Measurements from ENCODE around the gene SYCE3.

Gene SYCE3

GRCh38 chr22:50548921-50549790 is 13.6 kb downstream of the SYCE3 start:
- TF ChIP-seq, protein P1, sequence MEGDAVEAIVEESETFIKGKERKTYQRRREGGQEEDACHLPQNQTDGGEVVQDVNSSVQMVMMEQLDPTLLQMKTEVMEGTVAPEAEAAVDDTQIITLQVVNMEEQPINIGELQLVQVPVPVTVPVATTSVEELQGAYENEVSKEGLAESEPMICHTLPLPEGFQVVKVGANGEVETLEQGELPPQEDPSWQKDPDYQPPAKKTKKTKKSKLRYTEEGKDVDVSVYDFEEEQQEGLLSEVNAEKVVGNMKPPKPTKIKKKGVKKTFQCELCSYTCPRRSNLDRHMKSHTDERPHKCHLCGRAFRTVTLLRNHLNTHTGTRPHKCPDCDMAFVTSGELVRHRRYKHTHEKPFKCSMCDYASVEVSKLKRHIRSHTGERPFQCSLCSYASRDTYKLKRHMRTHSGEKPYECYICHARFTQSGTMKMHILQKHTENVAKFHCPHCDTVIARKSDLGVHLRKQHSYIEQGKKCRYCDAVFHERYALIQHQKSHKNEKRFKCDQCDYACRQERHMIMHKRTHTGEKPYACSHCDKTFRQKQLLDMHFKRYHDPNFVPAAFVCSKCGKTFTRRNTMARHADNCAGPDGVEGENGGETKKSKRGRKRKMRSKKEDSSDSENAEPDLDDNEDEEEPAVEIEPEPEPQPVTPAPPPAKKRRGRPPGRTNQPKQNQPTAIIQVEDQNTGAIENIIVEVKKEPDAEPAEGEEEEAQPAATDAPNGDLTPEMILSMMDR (IDR thresholded peaks at IDR 0.05; ENCODE audit: insufficient read depth, low read length, poor library complexity, severe bottlenecking): no peak
- no peaks in the 10 kb centered on the region for H3K27me3 ChIP-seq (replicated peaks; ENCODE audit: control insufficient read depth, insufficient read depth, low read length)
- H3K4me3 ChIP-seq (replicated peaks; ENCODE audit: low read depth, low read length): peak overlapping the region; percentile 40
- no peak for DNase-seq (ENCODE audit: extremely low read depth, insufficient read length)
- no peaks in the 10 kb centered on the region for H3K36me3 ChIP-seq (ENCODE audit: control insufficient read depth, insufficient read depth, low read length)

DNA sequence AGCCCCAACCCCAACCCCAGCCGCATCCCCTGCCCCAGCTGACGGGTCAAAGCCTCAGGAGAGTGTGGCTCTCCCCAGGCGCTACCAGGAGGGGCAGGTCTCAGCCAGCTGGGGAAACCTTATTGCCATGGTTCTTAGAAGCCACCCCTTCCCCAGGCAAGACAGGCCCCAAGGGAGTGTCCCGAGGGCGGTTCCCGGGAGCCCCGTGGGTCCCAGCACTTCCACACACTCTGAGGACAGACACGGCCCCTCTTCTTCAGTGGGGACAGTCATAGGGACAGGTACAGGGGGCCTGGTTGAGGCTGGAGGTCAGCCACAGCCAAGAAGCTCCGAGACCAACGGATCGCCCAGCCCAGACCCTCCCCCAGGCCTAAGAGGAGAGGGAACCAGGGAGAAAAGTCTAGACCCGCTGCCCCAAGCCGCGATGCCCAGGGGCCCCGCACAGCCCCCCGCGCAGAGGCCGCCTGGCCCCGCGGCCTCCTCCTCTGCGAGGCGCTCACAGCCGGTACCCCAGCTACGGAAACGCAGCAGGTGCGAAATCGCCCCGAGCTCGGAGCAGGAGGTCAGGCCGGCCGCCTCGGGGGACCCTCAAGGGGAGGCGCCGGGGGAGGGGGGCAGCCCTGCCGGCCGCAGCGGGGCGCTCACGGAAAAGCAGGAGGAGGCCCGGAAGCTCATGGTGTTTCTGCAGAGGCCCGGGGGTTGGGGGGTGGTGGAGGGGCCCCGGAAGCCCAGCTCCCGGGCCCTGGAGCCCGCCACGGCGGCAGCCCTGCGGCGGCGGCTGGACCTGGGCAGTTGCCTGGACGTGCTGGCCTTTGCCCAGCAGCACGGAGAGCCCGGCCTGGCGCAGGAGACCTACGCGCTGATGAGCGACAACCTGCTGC is 14.4 kb downstream of the SYCE3 start:
- TF ChIP-seq, protein P1 (IDR thresholded peaks at IDR 0.05; ENCODE audit: insufficient read depth, low read length, poor library complexity, severe bottlenecking): peak; percentile 21
- Histone ChIP-seq H3K27me3 (replicated peaks; ENCODE audit: control insufficient read depth, insufficient read depth, low read length) (no peaks in the 10 kb centered on the region), H3K4me3 (replicated peaks; ENCODE audit: low read depth, low read length) (peak overlapping the region; percentile 40), H3K36me3 (ENCODE audit: control insufficient read depth, insufficient read depth, low read length) (no peaks in the 10 kb centered on the region)
- peak; percentile 47 for DNase-seq (ENCODE audit: extremely low read depth, insufficient read length)

GRCh38 chr22:50547263-50547985 is 15.3 kb downstream of the SYCE3 start:
- DNase-seq (ENCODE audit: extremely low read depth, insufficient read length): no peak
- H3K36me3 ChIP-seq (ENCODE audit: control insufficient read depth, insufficient read depth, low read length): no peaks in the 10 kb centered on the region
- TF ChIP-seq, protein P1 (IDR thresholded peaks at IDR 0.05; ENCODE audit: insufficient read depth, low read length, poor library complexity, severe bottlenecking): no peak
- H3K4me3 ChIP-seq (replicated peaks; ENCODE audit: low read depth, low read length): no peak overlapping the region
- no peaks in the 10 kb centered on the region for H3K27me3 ChIP-seq (replicated peaks; ENCODE audit: control insufficient read depth, insufficient read depth, low read length)

DNA sequence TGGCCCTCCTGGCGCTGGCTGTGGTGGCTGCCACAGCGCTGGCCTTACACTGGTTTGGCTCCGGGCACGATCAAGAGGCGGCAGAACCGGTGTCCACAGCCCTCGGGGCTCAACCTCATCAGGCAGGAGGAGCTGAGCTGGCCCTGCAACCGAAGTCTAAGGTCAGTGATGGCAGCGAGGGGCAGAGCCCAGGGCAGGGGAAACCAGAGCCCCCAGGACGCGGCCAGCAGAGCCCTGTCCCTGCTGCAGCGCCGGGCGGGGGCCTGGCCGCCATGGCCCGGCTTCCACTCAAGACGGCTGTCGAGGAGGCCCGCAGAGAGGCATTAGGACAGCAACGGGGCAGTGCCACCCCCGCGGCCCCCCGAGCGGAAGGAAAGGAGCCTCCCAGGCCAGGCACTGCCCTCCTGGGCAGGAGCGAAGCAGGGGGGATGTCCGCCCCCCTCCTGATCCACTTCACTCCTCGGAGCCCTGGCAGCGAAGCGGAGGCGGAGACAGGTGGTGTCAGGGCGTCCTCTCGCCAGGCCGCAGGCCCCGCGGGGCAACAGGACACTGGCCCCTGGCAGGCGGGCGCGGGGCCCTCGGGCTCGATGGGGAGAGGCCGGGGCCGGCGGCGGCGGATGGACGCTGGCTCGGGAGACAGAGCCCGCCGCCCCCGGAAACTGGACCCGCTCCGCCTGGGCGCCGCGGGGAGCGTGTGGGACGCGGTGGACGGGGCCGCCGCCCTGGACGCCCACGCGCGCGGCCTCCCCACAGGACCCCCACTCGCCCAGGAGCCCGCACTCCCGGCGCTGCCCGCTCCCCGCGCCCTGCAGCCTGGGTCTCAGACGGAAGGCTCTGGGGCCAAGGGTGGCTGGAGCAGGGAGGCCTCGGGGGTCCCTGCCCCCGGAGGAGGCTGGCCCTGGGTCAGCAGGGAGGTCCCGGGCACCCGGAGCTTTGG is 16.1 kb downstream of the SYCE3 start:
- H3K4me3 ChIP-seq (replicated peaks; ENCODE audit: low read depth, low read length): no peak overlapping the region
- no peaks in the 10 kb centered on the region for H3K27me3 ChIP-seq (replicated peaks; ENCODE audit: control insufficient read depth, insufficient read depth, low read length)
- TF ChIP-seq, protein P1 (IDR thresholded peaks at IDR 0.05; ENCODE audit: insufficient read depth, low read length, poor library complexity, severe bottlenecking): no peak
- DNase-seq (ENCODE audit: extremely low read depth, insufficient read length): no peak
- H3K36me3 ChIP-seq (ENCODE audit: control insufficient read depth, insufficient read depth, low read length): no peaks in the 10 kb centered on the region

Measured in GM06990 (cell line).